Measurements from ENCODE around the gene USP32.

The USP32 gene

GRCh38 chr17:60396412-60396811 is 4.5 kb upstream of the USP32 start:
- no peak overlapping the region for H2AFZ ChIP-seq (ENCODE audit: low read length)
- H3F3A ChIP-seq (ENCODE audit: low read depth), result no peaks in the 10 kb centered on the region
- no peaks in the 10 kb centered on the region for H3K9me3 ChIP-seq (ENCODE audit: insufficient read depth, low read depth, low read length)
- peaks cover 11% of the 10 kb centered on the region for H3K79me2 ChIP-seq (ENCODE audit: insufficient read depth, low read length)
- TF ChIP-seq CTCF (conservative IDR thresholded peaks at IDR 0.05; ENCODE audit: low read length) (no peak), EZH2phosphoT487 (IDR thresholded peaks at IDR 0.05; ENCODE audit: borderline replicate concordance) (no peak)
- no peak overlapping the region for H3K4me3 ChIP-seq (ENCODE audit: low read length, poor library complexity, severe bottlenecking)
- no peaks in the 10 kb centered on the region for H3K27me3 ChIP-seq (ENCODE audit: insufficient read depth, low read length, poor library complexity, severe bottlenecking)
- H3K36me3 ChIP-seq (ENCODE audit: insufficient read depth, low read length), result no peaks in the 10 kb centered on the region
- no peaks in the 10 kb centered on the region for H3K9me2 ChIP-seq (replicated peaks; ENCODE audit: low read depth, low read length)
- H3K9ac ChIP-seq (ENCODE audit: low read depth, low read length, poor library complexity, severe bottlenecking), result no peak overlapping the region
- no peak overlapping the region for H3K4me2 ChIP-seq (ENCODE audit: low read depth, low read length, poor library complexity, severe bottlenecking)
- no peaks in the 10 kb centered on the region for H4K20me1 ChIP-seq (ENCODE audit: insufficient read depth, low read length, poor library complexity, severe bottlenecking)
- peaks cover 24% of the 10 kb centered on the region for H3K4me1 ChIP-seq (ENCODE audit: insufficient read depth, low read length, poor library complexity, severe bottlenecking)

GRCh38 chr17:60395508-60396065 is 3.7 kb upstream of the USP32 start:
- H3K9me3 ChIP-seq (ENCODE audit: insufficient read depth, low read depth, low read length), result no peaks in the 10 kb centered on the region
- TF ChIP-seq CTCF (conservative IDR thresholded peaks at IDR 0.05; ENCODE audit: low read length) (no peak), EZH2phosphoT487 (IDR thresholded peaks at IDR 0.05; ENCODE audit: borderline replicate concordance) (no peak)
- H3K27me3 ChIP-seq (ENCODE audit: insufficient read depth, low read length, poor library complexity, severe bottlenecking), result no peaks in the 10 kb centered on the region
- no peak overlapping the region for H2AFZ ChIP-seq (ENCODE audit: low read length)
- no peak overlapping the region for H3K4me3 ChIP-seq (ENCODE audit: low read length, poor library complexity, severe bottlenecking)
- no peaks in the 10 kb centered on the region for H3K9me2 ChIP-seq (replicated peaks; ENCODE audit: low read depth, low read length)
- peaks cover 19% of the 10 kb centered on the region for H3K79me2 ChIP-seq (ENCODE audit: insufficient read depth, low read length)
- H3F3A ChIP-seq (ENCODE audit: low read depth), result no peaks in the 10 kb centered on the region
- peaks cover 26% of the 10 kb centered on the region for H3K4me1 ChIP-seq (ENCODE audit: insufficient read depth, low read length, poor library complexity, severe bottlenecking)
- peaks cover 6% of the 10 kb centered on the region for H4K20me1 ChIP-seq (ENCODE audit: insufficient read depth, low read length, poor library complexity, severe bottlenecking)
- H3K4me2 ChIP-seq (ENCODE audit: low read depth, low read length, poor library complexity, severe bottlenecking), result no peak overlapping the region
- no peak overlapping the region for H3K9ac ChIP-seq (ENCODE audit: low read depth, low read length, poor library complexity, severe bottlenecking)
- H3K36me3 ChIP-seq (ENCODE audit: insufficient read depth, low read length), result no peaks in the 10 kb centered on the region

- no peak overlapping the region for H3K9ac ChIP-seq (ENCODE audit: low read depth, low read length, poor library complexity, severe bottlenecking)
- no peaks in the 10 kb centered on the region for H3F3A ChIP-seq (ENCODE audit: low read depth)
- peaks cover 34% of the 10 kb centered on the region for H3K4me1 ChIP-seq (ENCODE audit: insufficient read depth, low read length, poor library complexity, severe bottlenecking)
- H4K20me1 ChIP-seq (ENCODE audit: insufficient read depth, low read length, poor library complexity, severe bottlenecking), result peaks cover 17% of the 10 kb centered on the region
- H3K9me3 ChIP-seq (ENCODE audit: insufficient read depth, low read depth, low read length), result no peaks in the 10 kb centered on the region
- no peak overlapping the region for H3K4me3 ChIP-seq (ENCODE audit: low read length, poor library complexity, severe bottlenecking)
- no peaks in the 10 kb centered on the region for H3K9me2 ChIP-seq (replicated peaks; ENCODE audit: low read depth, low read length)
- peaks cover 34% of the 10 kb centered on the region for H3K79me2 ChIP-seq (ENCODE audit: insufficient read depth, low read length)
- H2AFZ ChIP-seq (ENCODE audit: low read length), result no peak overlapping the region
- TF ChIP-seq EZH2phosphoT487 (IDR thresholded peaks at IDR 0.05; ENCODE audit: borderline replicate concordance), result no peak
- no peak for TF ChIP-seq CTCF (conservative IDR thresholded peaks at IDR 0.05; ENCODE audit: low read length)
- no peaks in the 10 kb centered on the region for H3K27me3 ChIP-seq (ENCODE audit: insufficient read depth, low read length, poor library complexity, severe bottlenecking)
- H3K4me2 ChIP-seq (ENCODE audit: low read depth, low read length, poor library complexity, severe bottlenecking), result no peak overlapping the region
- H3K36me3 ChIP-seq (ENCODE audit: insufficient read depth, low read length), result no peaks in the 10 kb centered on the region
These were observed 2.1 kb upstream of the USP32 start for GRCh38 chr17:60393840-60394723.

Data from Loucy (cell line).